Cardiac muscle cell (in vitro differentiated cells and primary cell): ENCODE measurements around the gene ZCCHC7. TPM values are rescaled to one million over a fixed set of nuclear protein-coding genes. Genes with fewer than 3 reads are reported as not detected.

Experiments
- DNase-seq, 2 donors: peaks; one replicate each; pipeline versions ENCODE4 v3.0.0 to v3.0.0-alpha.2; 2010 to 2017; ENCODE audit warnings: low read depth in 1 of 2, low spot score in 1 of 2
- H3K27ac ChIP-seq: fragments of 200-600 bp; sonication (generic); 2 replicates; pipeline ENCODE4 v1.5.1; 2016
- H3K27me3 ChIP-seq: fragments of 200-600 bp; sonication (generic); 2 replicates; pipeline ENCODE4 v1.6.0; 2016; ENCODE audit warnings: control low read depth
- H3K36me3 ChIP-seq: fragments of 200-600 bp; sonication (generic); 2 replicates; pipeline ENCODE4 v1.5.1; 2016; ENCODE audit warnings: control low read depth
- H3K4me1 ChIP-seq: fragments of 200-600 bp; sonication (generic); 2 replicates; pipeline ENCODE4 v1.8.1; 2017; ENCODE audit warnings: low read depth, mild to moderate bottlenecking, mixed run types
- H3K4me3 ChIP-seq: fragments of 200-600 bp; sonication (generic); 2 replicates; pipeline ENCODE4 v1.5.1; 2016; ENCODE audit warnings: mild to moderate bottlenecking
- H3K9me3 ChIP-seq: fragments of 200-600 bp; sonication (generic); 2 replicates; pipeline ENCODE4 v1.5.1; 2017; ENCODE audit warnings: low read depth, mild to moderate bottlenecking, control low read depth
- CTCF ChIP-seq: IDR thresholded peaks from 2 replicates; pipeline ENCODE4 v1.5.1; 2012; ENCODE audit warnings: low read depth, mild to moderate bottlenecking, low read length
- polyA plus RNA-seq: library from polyadenylated mRNA; unstranded; fragments of >200 nt; fragmentation: Nextera tagmentation; extraction: Ambion mirVana; gene quantifications from 2 replicates; pipeline ENCODE4 v1.2.1, GENCODE V29; 2016
- total RNA-seq: library from RNA; depleted of rRNA; stranded (reverse); fragments of >200 nt; gene quantifications from 2 replicates; pipeline ENCODE4 v1.2.3, GENCODE V29; 2016

The ZCCHC7 gene
- total and polyA plus RNA-seq, 2 experiments from 2014 or later: 15.0 to 18.8 TPM

- Histone ChIP-seq H3K36me3 (no peaks in the 10 kb centered on the region), H3K9me3 (no peaks in the 10 kb centered on the region), H3K4me1 (no peaks in the 10 kb centered on the region), H3K27ac (no peak overlapping the region), H3K4me3 (no peak overlapping the region), H3K27me3 (no peaks in the 10 kb centered on the region)
- TF ChIP-seq CTCF: no peak
- DNase-seq: no peak
These were observed 262.6 kb downstream of the ZCCHC7 start for GRCh38 chr9:37382982-37383357.

- no peak for TF ChIP-seq CTCF
- DNase-seq: no peak
- H3K4me1 ChIP-seq: no peaks in the 10 kb centered on the region
- no peak overlapping the region for H3K4me3 ChIP-seq
- H3K9me3 ChIP-seq: no peaks in the 10 kb centered on the region
- no peaks in the 10 kb centered on the region for H3K27me3 ChIP-seq
- H3K27ac ChIP-seq: no peak overlapping the region
- H3K36me3 ChIP-seq: no peaks in the 10 kb centered on the region
These were observed 263.0 kb downstream of the ZCCHC7 start for GRCh38 chr9:37383393-37383792.

GRCh38 chr9:37383876-37384746 lies 263.7 kb downstream of the ZCCHC7 start:
- H3K36me3 ChIP-seq: no peaks in the 10 kb centered on the region
- no peak overlapping the region for H3K4me3 ChIP-seq
- no peaks in the 10 kb centered on the region for H3K27me3 ChIP-seq
- no peaks in the 10 kb centered on the region for H3K4me1 ChIP-seq
- H3K27ac ChIP-seq: no peak overlapping the region
- TF ChIP-seq CTCF: no peak
- no peak for DNase-seq
- no peaks in the 10 kb centered on the region for H3K9me3 ChIP-seq

GRCh38 chr9:37385286-37385685 lies 264.9 kb downstream of the ZCCHC7 start:
- TF ChIP-seq CTCF: no peak
- no peak for DNase-seq
- no peaks in the 10 kb centered on the region for H3K9me3 ChIP-seq
- H3K4me1 ChIP-seq: no peaks in the 10 kb centered on the region
- no peaks in the 10 kb centered on the region for H3K36me3 ChIP-seq
- no peak overlapping the region for H3K4me3 ChIP-seq
- H3K27ac ChIP-seq: no peak overlapping the region
- H3K27me3 ChIP-seq: no peaks in the 10 kb centered on the region

- no peak overlapping the region for H3K27ac ChIP-seq
- H3K4me1 ChIP-seq: no peaks in the 10 kb centered on the region
- no peaks in the 10 kb centered on the region for H3K9me3 ChIP-seq
- H3K36me3 ChIP-seq: no peaks in the 10 kb centered on the region
- H3K27me3 ChIP-seq: no peaks in the 10 kb centered on the region
- DNase-seq: no peak
- no peak overlapping the region for H3K4me3 ChIP-seq
- TF ChIP-seq CTCF: no peak
These were observed 266.6 kb downstream of the ZCCHC7 start for GRCh38 chr9:37386988-37387387.
